GM21786 (cell line): ENCODE data around the gene SHFL.

ENCODE experiments used
- ATAC-seq: cut with Tn5 transposase; IDR thresholded peaks from one replicate; pipeline ENCODE4 v1.9.1; 2021; ENCODE audit not compliant: unreplicated experiment

Gene SHFL

DNA sequence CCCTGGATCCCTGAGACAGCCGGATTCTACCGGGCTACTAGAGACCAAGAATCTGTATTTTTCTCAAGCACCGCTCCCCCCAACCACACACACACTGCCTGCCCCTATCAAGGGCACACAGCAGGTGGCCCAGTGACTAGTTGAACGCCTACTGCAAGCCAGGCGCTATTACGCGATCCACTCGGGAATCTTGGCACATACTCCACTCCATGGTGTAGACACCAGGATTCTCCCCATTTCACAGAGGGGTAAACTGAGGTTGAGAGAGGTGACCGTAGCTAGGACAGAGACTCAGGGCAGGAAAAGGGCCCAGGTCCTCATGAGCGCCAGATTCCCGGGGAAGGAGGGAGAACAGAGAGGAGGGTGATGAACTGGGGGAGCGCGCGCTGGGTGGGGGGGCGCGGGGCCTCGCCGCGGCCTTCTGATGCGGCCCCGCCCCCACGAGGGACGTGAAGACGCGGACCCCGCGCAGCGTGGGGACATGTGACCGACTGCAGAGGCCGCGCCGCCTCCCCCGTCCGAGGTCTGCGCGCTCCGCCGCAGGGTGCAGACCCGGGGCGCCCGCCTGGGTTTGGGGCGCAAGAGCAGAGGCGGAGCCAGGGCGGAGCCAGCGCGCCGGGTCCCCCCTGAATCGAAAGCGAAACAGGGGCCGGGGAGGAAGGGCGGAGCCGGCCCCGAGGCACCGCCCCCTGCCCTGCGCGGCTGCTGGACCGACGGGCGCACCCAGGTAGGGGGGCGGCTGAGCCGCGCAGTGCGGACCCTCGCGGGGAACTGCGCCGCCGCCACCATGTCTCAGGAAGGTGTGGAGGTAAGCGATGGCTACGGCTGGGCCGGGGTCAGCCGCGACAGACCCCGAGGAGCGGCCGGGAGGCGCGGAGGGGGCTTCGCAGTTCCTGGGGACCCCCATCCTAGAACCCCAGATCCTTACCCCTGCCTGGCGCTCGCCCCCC lies at the start of gene SHFL:
SHFL (plus strand) TSS at position 677 of the 950 bp plus-strand sequence; CDS start at position 788, 111 bp downstream.
- ATAC-seq: peak; percentile 71

DNA sequence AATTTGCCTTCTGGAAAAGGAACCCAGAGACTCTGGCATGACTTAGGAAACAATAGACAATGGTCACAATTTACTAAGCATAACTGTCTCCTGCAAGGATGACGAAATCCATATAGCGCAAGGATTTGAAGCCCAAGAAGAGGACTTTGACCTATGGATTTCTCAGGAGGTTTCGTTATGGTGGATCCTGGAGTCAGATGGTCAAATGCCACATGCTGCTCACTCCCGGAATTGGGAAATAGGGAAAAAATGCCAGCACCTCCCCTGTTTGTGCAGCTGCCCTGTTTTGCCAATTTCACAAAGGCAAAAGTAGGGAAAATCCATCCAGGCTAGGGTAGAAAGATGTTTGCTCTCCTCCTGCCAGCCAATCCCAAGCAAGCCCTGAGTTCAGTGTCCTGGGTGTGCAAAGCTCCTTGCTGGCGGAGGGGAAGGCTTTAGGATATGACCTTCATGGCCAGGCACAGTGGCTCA lies 49.5 kb upstream of the SHFL start:
- ATAC-seq: no peak

DNA sequence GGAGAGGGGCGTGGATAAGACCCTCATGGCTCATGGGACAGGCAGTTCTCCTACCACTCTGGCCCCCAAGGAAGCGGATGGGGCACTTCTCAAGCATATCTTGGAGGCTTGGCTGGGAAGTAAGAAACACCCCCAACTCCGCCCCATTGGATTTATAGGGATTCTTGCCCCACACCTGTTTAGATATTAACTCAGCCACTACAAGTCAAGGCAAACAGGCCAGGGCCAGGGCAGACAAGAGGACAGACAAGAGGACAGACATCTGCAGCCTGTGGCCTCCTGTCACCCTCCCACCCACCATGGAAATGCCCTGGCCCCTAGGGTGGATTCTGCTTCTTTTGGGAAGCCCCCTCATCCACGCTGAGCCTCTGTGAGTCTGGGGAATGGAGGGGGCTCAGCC lies 48.8 kb upstream of the SHFL start:
- no peak for ATAC-seq

DNA sequence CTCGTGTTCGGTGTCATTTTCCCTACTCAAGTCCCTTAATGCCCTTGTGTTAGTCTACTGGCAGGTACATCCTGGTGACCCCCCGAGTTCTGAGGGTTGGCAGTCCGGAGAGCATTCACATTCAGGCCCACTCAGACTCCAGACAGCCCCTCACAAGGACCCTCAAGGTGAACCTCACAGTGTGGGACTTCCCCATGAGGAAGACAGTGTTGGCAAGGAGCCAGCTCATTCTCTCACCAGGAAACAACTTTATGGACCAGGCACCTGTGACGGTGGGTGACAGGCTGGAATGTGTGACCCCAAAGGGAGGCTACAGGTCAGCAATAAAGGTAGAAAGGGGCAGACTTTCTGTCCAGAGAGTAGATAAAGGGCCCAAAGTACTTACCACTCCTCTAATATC lies 48.3 kb upstream of the SHFL start:
- ATAC-seq: no peak

DNA sequence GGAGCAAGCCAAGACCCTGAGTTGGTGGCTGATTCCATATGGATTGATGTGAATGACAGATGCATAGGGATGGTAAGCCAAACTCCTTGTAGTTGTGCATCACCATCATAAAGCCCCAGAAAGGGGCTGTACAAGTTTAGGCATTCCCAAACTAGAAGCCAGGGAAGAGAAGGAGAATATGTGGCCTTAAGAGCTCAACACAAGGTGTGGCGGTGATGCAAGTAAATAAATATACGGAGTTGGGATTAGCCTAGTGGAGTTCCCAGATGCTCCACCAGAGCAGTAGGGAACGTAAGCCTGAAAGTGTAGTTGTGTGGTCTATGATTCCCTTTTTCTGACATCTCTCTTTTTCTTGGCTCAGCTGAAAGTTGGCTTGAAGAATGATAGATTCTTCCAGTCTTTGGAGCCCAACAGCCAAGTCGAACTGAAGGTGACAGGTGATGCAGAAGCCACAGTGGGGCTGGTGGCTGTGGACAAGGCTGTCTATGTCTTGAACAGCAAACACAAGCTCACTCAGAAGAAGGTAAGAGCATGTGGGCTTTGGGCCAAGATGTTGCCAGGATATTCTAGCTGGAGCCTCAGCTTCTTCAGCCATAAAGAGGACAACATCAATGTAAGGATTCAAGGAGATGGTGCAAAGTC lies 42.7 kb upstream of the SHFL start:
- ATAC-seq: no peak

DNA sequence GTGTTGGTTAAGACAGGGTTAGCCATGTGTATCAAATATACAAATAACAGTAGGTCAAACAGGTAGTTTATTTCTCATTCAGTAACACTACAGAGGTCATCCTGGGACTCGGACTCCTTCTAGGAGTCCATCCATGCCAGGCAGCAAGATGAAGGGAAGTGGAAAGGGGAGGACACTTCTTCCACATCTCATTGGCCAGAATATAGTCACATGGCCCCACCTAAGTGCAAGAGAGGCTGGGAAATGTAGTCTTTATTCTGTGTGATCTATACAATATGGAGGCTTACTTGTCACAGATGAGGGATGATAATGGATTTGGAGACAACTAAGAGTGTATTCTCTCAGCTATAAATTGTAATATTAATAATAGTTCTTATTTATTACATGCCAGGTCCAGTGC lies 41.7 kb upstream of the SHFL start:
- no peak for ATAC-seq

DNA sequence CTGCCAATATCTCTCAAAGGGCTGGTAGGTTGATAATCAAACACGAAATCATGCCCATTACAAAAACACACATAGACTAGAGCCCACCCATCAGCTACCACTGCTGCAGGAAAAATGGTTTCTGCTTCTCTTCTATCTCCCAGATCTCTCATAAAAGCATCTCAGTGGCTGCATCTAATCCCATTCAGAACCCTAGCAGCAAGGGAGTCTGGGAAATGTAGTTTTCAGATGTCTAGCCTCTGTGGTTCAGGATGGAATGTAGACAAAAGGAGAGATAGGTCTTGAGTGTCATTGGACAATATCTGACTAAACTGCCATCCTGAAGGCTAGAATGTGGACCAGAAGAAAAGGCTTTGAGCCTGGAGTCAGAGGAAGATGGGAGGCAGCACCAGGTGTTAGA lies 40.7 kb upstream of the SHFL start:
- no peak for ATAC-seq

DNA sequence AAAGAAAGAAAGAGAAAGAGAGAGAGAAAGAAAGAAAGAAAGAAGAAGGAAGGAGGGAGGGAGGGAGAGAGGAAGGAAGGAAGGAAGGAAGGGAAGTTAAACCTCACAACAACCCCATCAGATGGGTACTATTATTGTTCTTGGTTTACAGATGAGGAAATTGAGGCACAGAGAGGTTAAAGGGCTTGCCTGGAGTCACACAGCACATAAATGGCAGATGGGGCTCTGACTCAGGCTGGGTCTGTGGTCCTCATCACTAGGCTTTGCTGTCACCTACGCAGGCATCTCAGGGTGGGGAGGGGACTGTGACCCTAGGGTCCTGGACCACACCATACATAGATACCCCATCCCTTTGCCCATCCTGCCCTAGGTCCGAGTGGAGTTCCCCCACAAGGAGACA lies 36.5 kb upstream of the SHFL start:
- no peak for ATAC-seq

DNA sequence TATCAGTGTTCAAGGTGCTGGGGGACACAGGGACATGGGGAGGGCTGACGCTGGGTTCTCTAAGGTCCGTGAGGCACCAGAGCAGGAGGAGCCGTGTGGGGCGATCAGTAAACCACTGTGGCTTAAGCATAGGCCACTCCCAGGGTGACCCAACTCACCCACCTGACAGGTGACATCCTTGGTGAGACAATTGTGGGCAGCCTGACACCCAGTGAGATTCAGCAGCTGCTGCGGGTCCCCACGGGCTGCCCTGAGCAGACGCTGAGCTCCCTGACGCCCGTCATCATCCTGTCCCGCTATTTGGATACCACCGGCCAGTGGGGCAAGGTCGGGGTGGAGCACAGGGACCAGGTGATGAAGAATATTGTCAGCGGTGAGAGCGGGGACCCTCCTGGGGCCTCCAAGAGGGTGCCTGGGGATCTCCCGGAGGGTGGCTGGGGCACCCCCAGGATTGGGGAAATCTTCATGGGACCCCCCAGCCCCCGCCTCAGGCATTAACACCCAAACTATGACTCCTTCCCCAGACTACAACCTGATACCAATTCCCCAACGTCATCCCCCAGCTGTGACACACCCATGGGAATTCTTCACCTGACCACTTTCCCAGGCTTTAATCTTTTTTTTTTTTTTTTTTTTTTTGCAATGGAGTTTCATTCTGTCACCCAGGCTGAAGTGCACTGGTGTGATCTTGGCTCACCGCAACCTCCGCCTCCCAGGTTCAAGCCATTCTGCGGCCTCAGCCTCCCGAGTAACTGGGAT lies 33.3 kb upstream of the SHFL start:
- no peak for ATAC-seq

DNA sequence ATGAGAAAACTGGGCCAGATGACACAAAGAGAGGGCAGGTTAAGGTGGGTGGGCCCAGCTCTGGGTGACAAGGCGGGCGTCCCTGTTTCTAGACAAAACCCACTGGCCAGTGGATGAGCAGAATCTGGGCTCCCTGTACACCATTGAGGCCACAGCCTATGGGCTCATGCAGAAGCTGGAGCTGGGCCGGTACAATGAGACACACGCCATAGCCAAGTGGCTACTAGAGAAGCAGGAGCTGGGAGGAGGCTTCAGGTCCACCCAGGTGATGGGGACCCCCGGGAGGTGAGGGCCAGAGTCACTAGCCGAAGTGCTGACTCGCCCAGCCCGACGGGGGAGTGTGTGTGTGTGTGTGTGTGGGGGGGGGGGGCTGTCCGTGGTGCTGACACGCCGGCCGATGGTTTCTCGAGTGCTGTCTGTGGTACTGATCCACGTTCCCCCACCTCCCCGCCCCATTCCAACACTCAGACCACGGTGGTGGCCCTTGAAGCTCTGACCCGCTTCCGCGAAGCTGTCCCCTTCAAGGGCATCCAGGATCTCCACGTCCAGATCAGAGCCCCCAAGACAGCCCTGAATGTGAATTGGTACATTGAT lies 24.3 kb upstream of the SHFL start:
- no peak for ATAC-seq

DNA sequence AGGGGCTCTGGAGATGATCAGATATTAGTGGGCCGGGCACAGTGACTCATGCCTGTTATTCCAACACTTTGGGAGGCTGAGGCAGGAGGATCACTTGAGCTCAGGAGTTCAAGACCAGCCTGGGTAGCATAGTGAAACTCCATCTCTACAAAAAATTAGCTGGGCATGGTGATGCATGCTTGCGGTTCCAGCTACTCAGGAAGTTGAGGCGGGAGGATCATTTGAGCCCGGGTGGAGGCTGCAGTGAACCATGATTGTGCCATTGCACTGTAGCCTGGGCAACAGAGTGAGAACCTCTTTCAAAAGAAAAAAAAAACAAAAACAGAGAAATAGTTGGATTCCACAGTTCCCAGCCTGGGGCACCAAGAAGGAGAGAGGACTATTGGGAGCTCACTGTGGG lies 17.9 kb upstream of the SHFL start:
- ATAC-seq: no peak

DNA sequence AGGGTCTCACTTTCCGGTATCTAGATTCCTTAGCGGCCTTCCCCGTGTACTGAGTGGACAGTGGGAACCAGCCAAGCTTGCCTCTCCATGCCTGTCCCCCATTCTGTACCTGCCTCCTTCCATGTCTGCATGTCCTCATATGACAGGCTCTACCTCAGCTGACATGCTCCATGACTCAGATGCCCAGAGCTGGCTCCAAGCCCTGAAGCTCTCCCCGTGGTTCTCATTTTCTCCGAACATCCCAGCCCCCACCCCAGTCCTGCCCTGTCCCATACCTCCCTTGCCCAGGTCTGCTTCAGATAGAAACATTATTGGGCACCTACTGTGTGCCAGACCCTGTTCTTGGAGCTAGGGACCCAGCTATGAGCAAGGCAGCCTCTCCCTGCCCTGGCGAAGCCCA lies 17.1 kb upstream of the SHFL start:
- no peak for ATAC-seq

DNA sequence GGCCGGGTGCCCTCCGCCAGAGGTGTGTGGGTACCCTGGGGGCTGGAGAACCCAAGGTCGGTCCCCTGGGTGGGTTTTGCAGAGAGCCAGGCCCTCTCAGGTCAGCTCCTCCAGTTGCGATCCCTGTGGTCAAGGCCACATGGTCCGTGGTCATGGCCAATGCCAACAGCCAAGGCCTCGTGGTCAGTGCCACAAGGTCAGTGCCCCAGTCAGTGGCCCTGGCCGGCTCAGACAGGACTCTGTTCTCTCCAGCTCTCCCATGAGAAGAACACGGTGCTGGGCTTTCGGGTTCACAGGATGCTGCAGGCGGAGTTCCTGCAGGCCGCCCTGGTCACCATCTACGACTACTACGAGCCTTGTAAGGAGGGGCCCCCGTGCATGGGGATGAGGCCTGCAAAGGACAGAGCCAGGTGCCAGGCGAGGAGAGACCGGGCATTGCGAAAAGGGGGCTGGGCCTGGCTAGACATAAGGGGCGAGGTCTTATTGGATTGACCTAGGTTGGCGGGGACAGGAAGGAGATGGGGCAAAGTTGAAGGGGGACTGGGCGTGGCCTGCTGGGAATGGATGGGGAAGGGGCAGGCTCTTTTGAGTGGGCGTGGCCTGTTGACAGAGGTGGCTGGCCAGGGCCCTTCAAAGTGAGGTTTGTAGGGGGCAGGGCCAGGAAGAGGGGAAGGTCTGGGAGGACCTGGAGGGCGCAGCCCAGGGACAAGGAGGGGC lies 15.2 kb upstream of the SHFL start:
- ATAC-seq: no peak

DNA sequence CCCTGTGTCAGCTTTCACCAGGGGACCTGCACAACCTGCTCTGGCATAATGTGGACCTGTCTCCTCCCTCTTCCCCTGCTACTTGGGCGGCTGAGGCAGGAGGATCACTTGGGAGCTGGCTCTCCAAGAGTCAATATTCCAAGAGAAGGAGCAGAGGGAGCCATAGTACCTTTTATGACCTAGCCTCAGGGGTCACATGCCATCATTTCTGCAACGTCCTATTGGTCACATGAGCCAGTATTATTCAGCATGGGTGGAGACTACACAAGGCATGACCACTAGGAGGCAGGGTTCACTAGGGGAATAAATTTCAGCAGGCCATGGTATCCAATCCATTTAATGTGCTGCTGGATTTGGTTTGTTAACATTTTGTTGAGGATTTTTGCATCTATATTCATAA lies 12.0 kb upstream of the SHFL start:
- no peak for ATAC-seq

DNA sequence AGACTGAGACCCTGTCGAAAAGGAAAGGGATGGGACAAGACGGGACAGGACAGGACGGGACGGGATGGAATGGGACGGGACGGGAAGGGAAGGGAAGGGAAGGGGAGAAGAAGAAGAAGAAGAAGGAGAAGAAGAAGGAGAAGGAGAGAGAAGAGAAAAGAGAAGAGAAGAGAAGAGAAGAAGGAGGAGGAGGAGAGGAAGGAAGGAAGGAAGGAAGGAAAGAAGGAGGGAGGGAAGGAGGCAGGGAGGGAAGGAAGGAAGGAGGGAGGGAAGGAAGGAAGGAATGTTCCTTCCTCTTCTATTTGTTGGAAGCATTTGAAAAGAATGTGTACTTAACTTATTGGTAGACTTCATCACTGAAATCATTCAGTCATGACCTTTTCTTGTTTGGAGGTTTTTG lies 9.6 kb upstream of the SHFL start:
- ATAC-seq: no peak

DNA sequence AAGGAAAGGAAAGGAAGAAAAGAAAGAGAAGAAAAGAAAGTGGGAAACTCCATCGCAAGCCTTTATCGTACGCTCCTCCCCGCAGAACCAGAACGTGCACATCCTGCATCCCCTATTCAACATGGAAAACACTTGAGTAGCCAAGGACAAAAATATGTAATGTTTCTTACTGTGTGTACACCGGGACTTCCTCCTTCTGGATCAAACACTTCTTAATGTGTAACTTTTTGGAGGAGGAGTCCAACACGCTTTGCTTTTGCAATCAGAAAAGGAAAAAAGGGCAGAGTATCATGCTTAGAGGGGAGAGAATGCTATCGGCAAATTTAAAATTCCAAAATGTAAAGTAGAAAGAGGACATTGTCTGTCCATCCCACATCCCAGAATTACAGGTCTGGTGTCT lies 7.8 kb upstream of the SHFL start:
- no peak for ATAC-seq

DNA sequence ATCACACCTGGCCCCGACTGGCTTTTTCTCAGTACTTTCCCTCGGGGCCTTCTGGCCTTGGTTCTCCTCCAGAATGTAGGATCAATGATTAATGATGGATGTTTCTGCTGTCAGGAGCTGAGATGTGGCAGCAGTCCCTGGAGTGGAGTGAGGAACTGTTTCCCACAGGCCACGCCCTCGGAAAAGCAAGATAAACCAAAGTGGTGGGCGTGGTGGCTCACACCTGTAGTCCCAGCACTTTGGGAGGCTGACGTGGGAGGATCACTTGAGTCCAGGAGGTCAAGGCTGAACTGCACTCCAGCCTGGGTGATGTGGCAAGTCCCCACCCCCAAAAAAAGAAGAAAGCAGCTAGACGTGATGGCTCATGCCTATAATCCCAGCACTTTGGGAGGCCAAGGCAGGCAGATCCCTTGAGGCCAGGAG lies 7.1 kb upstream of the SHFL start:
- no peak for ATAC-seq

DNA sequence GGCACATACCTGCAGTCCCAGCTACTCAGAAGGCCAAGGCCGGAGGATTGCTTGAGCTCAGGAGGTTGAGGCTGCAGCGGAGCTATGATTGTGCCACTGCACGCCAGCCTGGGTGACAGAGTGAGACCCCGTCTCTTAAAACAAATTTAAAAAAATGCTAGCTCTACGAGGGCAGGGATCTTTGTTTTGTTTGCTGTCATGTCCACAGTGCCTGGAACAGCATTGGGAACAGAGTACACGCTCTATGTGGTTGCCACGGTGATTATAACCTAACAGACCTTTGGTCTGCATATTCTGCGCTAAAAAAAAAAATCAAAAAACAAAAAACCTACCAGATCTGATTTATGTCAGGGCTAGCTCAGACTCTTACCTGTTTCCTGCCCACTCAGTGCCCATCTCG lies 2.2 kb upstream of the SHFL start:
- no peak for ATAC-seq

DNA sequence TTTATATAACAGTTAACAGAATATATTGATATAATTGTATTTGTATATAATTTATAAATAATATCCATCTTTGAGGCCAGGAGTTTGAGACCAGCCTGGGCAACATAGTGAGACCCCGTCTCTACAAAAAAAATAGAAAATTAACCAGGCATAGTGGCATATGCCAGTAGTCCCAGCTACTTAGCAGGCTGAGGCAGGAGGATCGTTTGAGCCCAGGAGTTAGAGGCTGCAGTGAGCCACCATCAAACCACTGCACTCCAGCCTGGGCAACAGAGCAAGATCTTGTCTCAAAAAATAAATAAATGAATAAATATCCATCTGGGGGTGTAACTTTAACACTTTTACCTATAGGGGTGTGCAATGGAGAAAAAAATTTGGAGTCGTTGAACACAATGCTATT lies 1.3 kb upstream of the SHFL start:
- ATAC-seq: no peak

DNA sequence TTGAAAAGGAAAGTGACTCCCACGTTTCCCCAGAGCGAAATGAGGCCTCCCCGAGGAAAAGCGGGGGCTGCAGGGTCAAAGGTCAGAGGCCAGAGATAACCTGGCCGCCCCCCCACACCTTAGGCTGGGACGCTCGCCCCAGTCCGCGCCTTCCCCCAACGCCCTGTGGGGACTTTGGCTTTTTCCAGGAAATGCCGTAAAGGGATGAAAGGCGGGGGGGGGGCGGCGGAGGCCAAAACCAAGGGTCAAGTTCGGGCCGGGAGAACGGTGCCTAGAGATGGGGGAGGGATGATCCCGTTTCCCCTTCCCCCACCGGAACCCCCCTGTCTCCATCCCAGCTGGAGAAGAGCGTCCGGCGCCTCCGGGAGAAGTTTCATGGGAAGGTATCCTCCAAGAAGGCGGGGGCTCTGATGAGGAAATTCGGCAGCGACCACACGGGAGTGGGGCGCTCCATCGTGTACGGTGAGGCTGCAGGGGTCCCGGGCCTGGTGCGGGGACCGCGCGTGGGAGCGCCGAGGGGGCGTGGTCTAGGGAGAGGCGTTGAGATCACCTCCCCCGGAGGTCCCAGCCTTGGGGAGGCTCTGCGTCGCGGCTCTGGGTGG lies 575 bp downstream of the SHFL start:
- ATAC-seq: peak; percentile 15
